ENCODE results near the gene CUEDC1.

DNA sequence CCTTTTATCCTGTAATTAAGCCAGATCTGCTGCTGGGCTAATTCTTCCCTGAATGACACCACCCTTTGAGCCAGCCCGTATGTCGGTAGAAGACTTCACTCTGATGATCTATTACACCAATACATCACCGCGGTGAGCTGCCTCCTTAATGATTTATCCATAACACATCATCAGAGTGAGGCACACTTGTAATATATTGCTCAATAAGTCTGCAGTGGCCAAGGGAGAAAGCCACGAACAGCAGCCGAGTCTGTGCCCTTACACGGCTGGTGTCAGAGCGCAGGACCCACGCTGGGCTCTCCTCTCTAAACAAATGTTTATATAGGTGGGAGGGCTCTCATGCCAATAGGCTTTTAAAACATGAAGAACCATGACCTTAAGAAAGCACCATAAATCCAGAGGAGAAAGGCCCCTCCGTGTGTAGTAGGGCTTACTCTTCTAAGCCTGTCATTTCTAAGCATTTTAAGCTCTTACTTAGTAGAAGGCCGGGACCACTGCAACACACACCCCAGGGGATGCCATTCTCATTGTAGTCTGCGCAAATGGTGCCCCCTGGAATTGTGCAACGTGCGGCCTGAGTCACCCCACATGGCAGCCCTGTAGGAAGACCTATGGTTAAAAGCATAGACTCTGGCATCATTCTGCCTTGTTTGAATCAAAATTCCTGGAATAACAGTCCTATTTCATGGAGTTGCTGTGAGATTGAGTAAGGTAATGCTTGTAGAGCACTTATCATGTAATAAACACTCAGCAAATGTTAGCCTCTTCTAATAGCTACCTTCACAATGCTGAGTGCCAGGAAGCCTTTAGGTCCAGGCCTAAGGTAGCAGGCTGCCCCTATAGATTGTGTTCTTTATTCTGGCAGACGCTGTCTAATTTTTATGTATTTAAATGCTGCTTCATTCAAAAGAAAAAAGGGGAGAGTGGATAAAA, 131.5 kb downstream of the CUEDC1 start:
- TF ChIP-seq, protein P1, sequence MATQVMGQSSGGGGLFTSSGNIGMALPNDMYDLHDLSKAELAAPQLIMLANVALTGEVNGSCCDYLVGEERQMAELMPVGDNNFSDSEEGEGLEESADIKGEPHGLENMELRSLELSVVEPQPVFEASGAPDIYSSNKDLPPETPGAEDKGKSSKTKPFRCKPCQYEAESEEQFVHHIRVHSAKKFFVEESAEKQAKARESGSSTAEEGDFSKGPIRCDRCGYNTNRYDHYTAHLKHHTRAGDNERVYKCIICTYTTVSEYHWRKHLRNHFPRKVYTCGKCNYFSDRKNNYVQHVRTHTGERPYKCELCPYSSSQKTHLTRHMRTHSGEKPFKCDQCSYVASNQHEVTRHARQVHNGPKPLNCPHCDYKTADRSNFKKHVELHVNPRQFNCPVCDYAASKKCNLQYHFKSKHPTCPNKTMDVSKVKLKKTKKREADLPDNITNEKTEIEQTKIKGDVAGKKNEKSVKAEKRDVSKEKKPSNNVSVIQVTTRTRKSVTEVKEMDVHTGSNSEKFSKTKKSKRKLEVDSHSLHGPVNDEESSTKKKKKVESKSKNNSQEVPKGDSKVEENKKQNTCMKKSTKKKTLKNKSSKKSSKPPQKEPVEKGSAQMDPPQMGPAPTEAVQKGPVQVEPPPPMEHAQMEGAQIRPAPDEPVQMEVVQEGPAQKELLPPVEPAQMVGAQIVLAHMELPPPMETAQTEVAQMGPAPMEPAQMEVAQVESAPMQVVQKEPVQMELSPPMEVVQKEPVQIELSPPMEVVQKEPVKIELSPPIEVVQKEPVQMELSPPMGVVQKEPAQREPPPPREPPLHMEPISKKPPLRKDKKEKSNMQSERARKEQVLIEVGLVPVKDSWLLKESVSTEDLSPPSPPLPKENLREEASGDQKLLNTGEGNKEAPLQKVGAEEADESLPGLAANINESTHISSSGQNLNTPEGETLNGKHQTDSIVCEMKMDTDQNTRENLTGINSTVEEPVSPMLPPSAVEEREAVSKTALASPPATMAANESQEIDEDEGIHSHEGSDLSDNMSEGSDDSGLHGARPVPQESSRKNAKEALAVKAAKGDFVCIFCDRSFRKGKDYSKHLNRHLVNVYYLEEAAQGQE (IDR thresholded peaks at IDR 0.05; ENCODE audit: insufficient replicate concordance, low read depth): no peak
- no peak for TF ChIP-seq POLR2AphosphoS5 (IDR thresholded peaks at IDR 0.05; ENCODE audit: low read depth)

Measured in HL-60 (cell line).